Activated CD8-positive, alpha-beta T cell treated with anti-CD3 and anti-CD28 coated beads for 36 hours (primary cell): ENCODE data around the gene RPN2. TPM values are rescaled to one million over a fixed set of nuclear protein-coding genes. Genes with fewer than 3 reads are reported as not detected.

Experiments used
- ATAC-seq: fragments of 200-7000 bp; cut with Tn5 transposase; one replicate; pipeline ENCODE4 v1.10.0; 2021; ENCODE audit warnings: mild to moderate bottlenecking, moderate library complexity
- CTCF ChIA-PET: fragments of 350-600 bp; sonication (Branson Sonifier 250); formaldehyde crosslinking; loops from one replicate; lab custom pipeline; 2021; ENCODE audit warnings: antibody characterized with exemption; lab: Charles Lee
- POLR2A ChIA-PET: fragments of 350-600 bp; sonication (Branson Sonifier 250); formaldehyde crosslinking; loops from one replicate; lab custom pipeline; 2021; ENCODE audit warnings: antibody characterized with exemption; lab: Charles Lee
- DNase-seq: peaks from one replicate; pipeline ENCODE4 v3.0.0-alpha.2; 2020
- H3K27ac Mint-ChIP-seq: one replicate; pipeline ENCODE4 v1.8.0; 2021; ENCODE audit warnings: mild to moderate bottlenecking, mixed read lengths
- H3K27me3 Mint-ChIP-seq: one replicate; pipeline ENCODE4 v1.8.0; 2021; ENCODE audit warnings: mixed read lengths
- H3K36me3 Mint-ChIP-seq: one replicate; pipeline ENCODE4 v1.8.0; 2021; ENCODE audit warnings: low read depth, mixed read lengths
- H3K4me1 Mint-ChIP-seq: one replicate; pipeline ENCODE4 v1.8.0; 2021; ENCODE audit warnings: low read depth, mixed read lengths
- H3K4me3 Mint-ChIP-seq: one replicate; pipeline ENCODE4 v1.8.0; 2021; ENCODE audit warnings: mild to moderate bottlenecking, moderate library complexity, mixed read lengths
- H3K9me3 Mint-ChIP-seq: one replicate; pipeline ENCODE4 v1.8.0; 2021; ENCODE audit warnings: mixed read lengths
- CTCF ChIP-seq: fragments of 200-600 bp; IDR thresholded peaks from one replicate; pipeline ENCODE4 v1.8.0; 2022; ENCODE audit warnings: antibody characterized with exemption, mild to moderate bottlenecking
- intact Hi-C: fragments of 100-400 bp; cut with micrococcal nuclease; formaldehyde crosslinking; loops from one replicate; pipeline ENCODE4 v1.10.0; 2022
- total RNA-seq, 2 experiments: library from RNA; stranded (reverse); gene quantifications; one replicate each; pipeline ENCODE4 v1.2.3, GENCODE V29; 2021

Gene RPN2
- total RNA-seq, 2 experiments from 2014 or later, result 103 to 107 TPM

GRCh38 chr20:37259865-37260264, 80.7 kb downstream of the RPN2 start:
- Mint-ChIP-seq H3K36me3 (no peaks in the 10 kb centered on the region), H3K27ac (no peak overlapping the region), H3K9me3 (no peaks in the 10 kb centered on the region), H3K27me3 (peaks cover 7% of the 10 kb centered on the region), H3K4me1 (no peaks in the 10 kb centered on the region), H3K4me3 (no peak overlapping the region)
- TF ChIP-seq CTCF, result no peak
- ChIA-PET POLR2A (no interaction called here), CTCF (interaction anchor here (1.3 to 1.4 kb wide), 2 partner anchors 10 to 275 kb away, joined by 3 to 6 read pairs; no protein-coding TSS in a partner anchor)
- intact Hi-C loops, result no loop called here
- DNase-seq, result no peak
- no peak for ATAC-seq

DNA sequence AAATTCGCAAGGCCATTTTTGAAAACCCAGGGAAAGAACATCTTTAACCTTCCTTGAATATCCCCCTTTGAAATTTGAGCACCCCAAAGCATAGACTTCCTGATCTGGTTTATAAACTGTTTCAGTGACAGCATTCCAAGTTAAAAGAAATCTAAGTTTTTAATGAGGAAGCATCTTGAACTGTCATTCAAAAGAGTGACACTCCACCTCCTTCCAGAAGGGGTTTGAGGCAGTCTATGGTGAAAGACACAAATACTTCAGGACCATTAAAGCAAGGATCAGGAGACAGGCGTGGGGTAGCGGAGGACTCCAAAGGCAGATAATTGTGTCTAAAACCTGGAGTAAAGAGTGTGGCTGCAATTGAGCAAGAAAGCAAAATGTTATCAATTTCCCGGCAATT, 81.8 kb downstream of the RPN2 start:
- TF ChIP-seq CTCF, result no peak
- H3K36me3 Mint-ChIP-seq, result no peaks in the 10 kb centered on the region
- CTCF ChIA-PET, result interaction anchor here (1.3 kb wide), 1 partner anchor 9 kb away, joined by 3 read pairs; no protein-coding TSS in a partner anchor
- no peak overlapping the region for H3K4me3 Mint-ChIP-seq
- intact Hi-C loops, result no loop called here
- ATAC-seq (no peak), DNase-seq (no peak)
- H3K4me1 Mint-ChIP-seq, result no peaks in the 10 kb centered on the region
- peaks cover 7% of the 10 kb centered on the region for H3K27me3 Mint-ChIP-seq
- POLR2A ChIA-PET, result interaction anchor here (0.6 kb wide), 1 partner anchor 872 kb away, joined by 3 read pairs; no protein-coding TSS in a partner anchor
- H3K27ac Mint-ChIP-seq, result no peak overlapping the region
- no peaks in the 10 kb centered on the region for H3K9me3 Mint-ChIP-seq

GRCh38 chr20:37261714-37262113, 82.6 kb downstream of the RPN2 start, which contains the start of gene GHRH:
GHRH (minus strand) TSS chr20:37261814; CDS start chr20:37256889, 4,925 bp downstream.
- CTCF ChIA-PET, result interaction anchor here (1.2 kb wide), 1 partner anchor 273 kb away, joined by 4 read pairs; no protein-coding TSS in a partner anchor
- no peaks in the 10 kb centered on the region for H3K36me3 Mint-ChIP-seq
- no peak within 1 kb of the TSS for H3K4me3 Mint-ChIP-seq
- POLR2A ChIA-PET, result interaction anchor here (1.1 kb wide), 1 partner anchor 83 kb away, joined by 3 read pairs; no protein-coding TSS in a partner anchor
- no peaks in the 10 kb centered on the region for H3K4me1 Mint-ChIP-seq
- intact Hi-C loops, result no loop called here
- H3K27me3 Mint-ChIP-seq, result peaks cover 7% of the 10 kb centered on the region
- TF ChIP-seq CTCF, result no peak
- DNase-seq (no peak), ATAC-seq (no peak)
- no peak within 1 kb of the TSS for H3K27ac Mint-ChIP-seq
- H3K9me3 Mint-ChIP-seq, result no peaks in the 10 kb centered on the region

DNA sequence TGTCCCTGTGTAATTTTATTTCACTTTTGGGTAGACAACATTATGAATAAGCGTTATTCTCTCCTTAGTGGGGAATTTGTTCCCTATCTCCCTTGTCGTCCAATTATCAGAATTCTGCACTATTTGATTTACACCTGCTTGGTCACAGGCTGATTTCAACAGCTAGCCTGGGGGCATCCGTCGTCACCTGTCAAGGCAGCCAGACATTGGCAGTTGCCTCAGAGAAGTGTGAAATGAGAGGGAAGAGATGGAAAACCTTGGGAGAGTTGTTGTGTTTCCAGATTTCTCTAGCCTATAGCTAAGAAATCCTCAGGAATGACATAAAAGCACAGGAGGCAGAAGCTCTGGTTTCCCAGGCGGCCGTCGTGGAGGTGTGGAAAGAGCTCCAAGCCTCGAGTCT, 83.4 kb downstream of the RPN2 start:
- H3K27ac Mint-ChIP-seq, result no peak overlapping the region
- no peak for ATAC-seq

More for the DNA sequence above, 83.4 kb downstream of the RPN2 start:
- H3K4me3 Mint-ChIP-seq, result no peak overlapping the region
- no peaks in the 10 kb centered on the region for H3K9me3 Mint-ChIP-seq
- intact Hi-C loops, result no loop called here
- no peak for TF ChIP-seq CTCF
- ChIA-PET POLR2A (interaction anchor here (1.1 kb wide), 1 partner anchor 84 kb away, joined by 3 read pairs; no protein-coding TSS in a partner anchor), CTCF (interaction anchor here (1.2 kb wide), 1 partner anchor 273 kb away, joined by 4 read pairs; no protein-coding TSS in a partner anchor)
- no peak for DNase-seq
- peaks cover 7% of the 10 kb centered on the region for H3K27me3 Mint-ChIP-seq
- H3K4me1 Mint-ChIP-seq, result no peaks in the 10 kb centered on the region
- H3K36me3 Mint-ChIP-seq, result no peaks in the 10 kb centered on the region
